CD14-positive monocyte (primary cell): Measurements from ENCODE around the gene SBF2. TPM values are rescaled to one million over a fixed set of nuclear protein-coding genes. Genes with fewer than 3 reads are reported as not detected.

Source experiments
- DNase-seq, 3 donors: peaks; one replicate each; pipeline ENCODE4 v3.0.0-alpha.2; 2011 to 2022
- H2AFZ ChIP-seq: 2 replicates; pipeline ENCODE4 v1.6.0; 2012; ENCODE audit warnings: mild to moderate bottlenecking, low read depth, low read length, inconsistent platforms; ENCODE audit not compliant: insufficient read depth, poor library complexity, severe bottlenecking
- H3K27ac ChIP-seq, 2 donors: 1 replicate in 1 of 2; 2 replicates in 1 of 2; pipeline ENCODE4 v1.5.1; 2012 to 2013; ENCODE audit warnings: low read length in 2 of 2, control low read depth in 1 of 2, inconsistent platforms in 1 of 2, low read depth in 1 of 2, mild to moderate bottlenecking in 1 of 2
- H3K27me3 ChIP-seq, 2 donors: one replicate each; pipeline versions ENCODE4 v1.6.0 to v1.6.1; 2011 to 2013; ENCODE audit warnings: low read length in 2 of 2; ENCODE audit not compliant: control insufficient read depth in 2 of 2, insufficient read depth in 2 of 2
- H3K36me3 ChIP-seq, 2 donors: replicated peaks in 1 of 2; 1 replicate in 1 of 2; 2 replicates in 1 of 2; pipeline versions ENCODE4 v1.5.1 to v1.6.1; 2012 to 2013; ENCODE audit warnings: low read length in 2 of 2, control low read depth in 1 of 2, inconsistent platforms in 1 of 2, mild to moderate bottlenecking in 1 of 2; ENCODE audit not compliant: insufficient read depth in 2 of 2, control insufficient read depth in 1 of 2
- H3K4me1 ChIP-seq, 2 donors: 1 replicate in 1 of 2; 2 replicates in 1 of 2; pipeline versions ENCODE4 v1.5.1 to v1.6.1; 2012 to 2013; ENCODE audit warnings: low read length in 2 of 2, control low read depth in 1 of 2, inconsistent platforms in 1 of 2, mild to moderate bottlenecking in 1 of 2, moderate library complexity in 1 of 2; ENCODE audit not compliant: insufficient read depth in 2 of 2, control insufficient read depth in 1 of 2
- H3K4me2 ChIP-seq: replicated peaks from 2 replicates; pipeline ENCODE3; 2012; ENCODE audit warnings: low read length, moderate library complexity, mild to moderate bottlenecking; ENCODE audit not compliant: poor library complexity, severe bottlenecking; ENCODE audit errors: extremely low read depth
- H3K4me3 ChIP-seq, 3 experiments: fragments of 200-600 bp in 1 of 3; sonication (generic) in 1 of 3; replicated peaks in 1 of 3; 1 replicate in 2 of 3; 2 replicates in 1 of 3; pipeline ENCODE4 v1.5.1; 2011 to 2013; ENCODE audit warnings: low read length in 3 of 3, mild to moderate bottlenecking in 3 of 3, control low read depth in 2 of 3, low read depth in 2 of 3, inconsistent platforms in 1 of 3, moderate library complexity in 1 of 3
- H3K79me2 ChIP-seq: 2 replicates; pipeline ENCODE4 v1.6.0; 2012; ENCODE audit warnings: mild to moderate bottlenecking, control low read depth, inconsistent platforms, low read length, moderate library complexity; ENCODE audit not compliant: insufficient read depth
- H3K9ac ChIP-seq: 2 replicates; pipeline ENCODE4 v1.6.0; 2017; ENCODE audit warnings: low read length, mild to moderate bottlenecking; ENCODE audit not compliant: insufficient read depth, poor library complexity, severe bottlenecking
- H3K9me3 ChIP-seq, 2 donors: replicated peaks in 1 of 2; 1 replicate in 1 of 2; 2 replicates in 1 of 2; pipeline versions ENCODE4 v1.5.1 to v1.6.1; 2012 to 2013; ENCODE audit warnings: low read length in 2 of 2, control low read depth in 1 of 2; ENCODE audit not compliant: control insufficient read depth in 1 of 2, insufficient read depth in 1 of 2
- H4K20me1 ChIP-seq: 2 replicates; pipeline ENCODE4 v1.6.0; 2012; ENCODE audit warnings: mild to moderate bottlenecking, low read length, control low read depth, moderate library complexity; ENCODE audit not compliant: insufficient read depth
- H3K27ac Mint-ChIP-seq, 7 donors: one replicate each; pipeline ENCODE4 v1.8.0; 2020; ENCODE audit warnings: mild to moderate bottlenecking in 7 of 7, mixed read lengths in 7 of 7, moderate library complexity in 6 of 7, inconsistent platforms in 2 of 7
- H3K27me3 Mint-ChIP-seq, 3 donors: one replicate each; pipeline ENCODE4 v1.8.0; 2021 to 2022; ENCODE audit warnings: low read depth in 3 of 3, mild to moderate bottlenecking in 3 of 3, mixed read lengths in 3 of 3, moderate library complexity in 3 of 3, inconsistent platforms in 1 of 3
- H3K36me3 Mint-ChIP-seq, 2 donors: one replicate each; pipeline ENCODE4 v1.8.0; 2020; ENCODE audit warnings: mixed read lengths in 2 of 2, inconsistent platforms in 1 of 2, mild to moderate bottlenecking in 1 of 2
- H3K4me1 Mint-ChIP-seq: one replicate; pipeline ENCODE4 v1.8.0; 2020; ENCODE audit warnings: mild to moderate bottlenecking, mixed read lengths
- H3K4me3 Mint-ChIP-seq, 2 donors: one replicate each; pipeline ENCODE4 v1.8.0; 2020; ENCODE audit warnings: mild to moderate bottlenecking in 2 of 2, mixed read lengths in 2 of 2, moderate library complexity in 1 of 2
- H3K9me3 Mint-ChIP-seq, 7 donors: one replicate each; pipeline ENCODE4 v1.8.0; 2020 to 2022; ENCODE audit warnings: mixed read lengths in 7 of 7, mild to moderate bottlenecking in 6 of 7, moderate library complexity in 6 of 7, inconsistent platforms in 2 of 7
- WGBS: methylation state at CpG from one replicate; pipeline ENCODE4 v1.1.5; 2013; ENCODE audit warnings: missing lambda C conversion rate; ENCODE audit not compliant: insufficient coverage; 5-methylcytosine and 5-hydroxymethylcytosine counted together
- intact Hi-C, 2 donors: fragments of 100-400 bp; cut with micrococcal nuclease; formaldehyde crosslinking; loops; one replicate each; pipeline versions ENCODE4 v1.15.0 to v1.15.1; 2023
- polyA plus RNA-seq, 3 donors: library from polyadenylated mRNA; depleted of rRNA in 1 of 3; unstranded in 2 of 3; stranded (reverse) in 1 of 3; fragments of 300-500 nt in 2 of 3; fragments of >200 nt in 1 of 3; fragmentation: Illumina TruSeq in 2 of 3; gene quantifications; 1 replicate in 2 of 3; 2 replicates in 1 of 3; pipeline ENCODE4 v1.2.3, GENCODE V29; 2012 to 2021
- TF ChIP-seq, protein P1 (sequence below): fragments of 200-600 bp; IDR thresholded peaks from one replicate; pipeline ENCODE4 v1.8.0; 2022; ENCODE audit warnings: antibody characterized with exemption, mild to moderate bottlenecking

SBF2 gene
- polyA plus RNA-seq, 3 donors: 8.9 to 30.7 (median 16.4) TPM

DNA sequence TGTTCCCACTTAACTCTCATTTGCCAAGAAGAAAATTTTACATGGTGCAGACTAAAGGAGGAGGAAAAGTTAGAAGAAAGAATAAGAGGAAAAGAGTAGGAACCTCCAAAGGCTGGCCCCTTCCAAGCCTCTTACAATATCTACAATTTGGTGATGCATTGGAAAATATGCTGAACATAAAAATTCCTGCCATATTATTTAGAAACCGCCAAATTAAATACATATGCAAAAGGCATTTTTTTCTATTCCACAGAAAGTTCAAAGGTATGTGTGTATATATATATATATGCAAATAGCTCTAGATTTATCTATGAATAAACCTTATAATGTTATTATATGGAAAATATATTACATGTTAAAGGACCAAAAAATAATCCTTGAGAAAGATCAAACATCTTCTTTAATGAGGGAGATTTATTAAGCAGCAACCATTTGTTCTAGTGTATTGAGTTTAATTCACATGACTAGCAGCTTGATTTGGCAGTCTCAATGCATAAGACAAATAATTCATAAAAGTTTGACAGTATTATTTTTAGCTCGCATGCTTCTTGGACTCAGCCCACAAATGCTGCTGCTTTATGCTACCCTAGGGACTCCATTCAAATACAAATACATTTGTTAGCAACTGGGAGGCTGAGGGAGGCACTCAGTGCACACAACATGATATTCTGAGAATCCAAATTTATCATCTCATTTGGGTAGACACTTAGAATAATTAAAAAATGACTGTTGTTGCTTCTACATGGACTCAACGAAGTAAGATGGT is 184.9 kb downstream of the SBF2 start:
- Histone ChIP-seq H3K27ac (no peak overlapping the region), H3K36me3 (no peaks in the 10 kb centered on the region), H3K27me3 (no peaks in the 10 kb centered on the region), H3K9ac (no peak overlapping the region), H3K9me3 (no peaks in the 10 kb centered on the region), H3K79me2 (no peaks in the 10 kb centered on the region), H3K4me1 (no peaks in the 10 kb centered on the region), H3K4me3 (no peak overlapping the region), H4K20me1 (peaks cover 39% of the 10 kb centered on the region), H2AFZ (no peak overlapping the region), H3K4me2 (no peak overlapping the region)
- DNase-seq: no peak
- Mint-ChIP-seq H3K27ac (no peak overlapping the region), H3K36me3 (peaks cover 7 to 9% of the 10 kb centered on the region in 2 donors), H3K4me3 (no peak overlapping the region), H3K9me3 (peaks cover 0 to 12% (median 9%) of the 10 kb centered on the region in 7 donors), H3K4me1 (no peaks in the 10 kb centered on the region), H3K27me3 (no peaks in the 10 kb centered on the region)
- intact Hi-C loops: no loop called here
- TF ChIP-seq, protein P1, sequence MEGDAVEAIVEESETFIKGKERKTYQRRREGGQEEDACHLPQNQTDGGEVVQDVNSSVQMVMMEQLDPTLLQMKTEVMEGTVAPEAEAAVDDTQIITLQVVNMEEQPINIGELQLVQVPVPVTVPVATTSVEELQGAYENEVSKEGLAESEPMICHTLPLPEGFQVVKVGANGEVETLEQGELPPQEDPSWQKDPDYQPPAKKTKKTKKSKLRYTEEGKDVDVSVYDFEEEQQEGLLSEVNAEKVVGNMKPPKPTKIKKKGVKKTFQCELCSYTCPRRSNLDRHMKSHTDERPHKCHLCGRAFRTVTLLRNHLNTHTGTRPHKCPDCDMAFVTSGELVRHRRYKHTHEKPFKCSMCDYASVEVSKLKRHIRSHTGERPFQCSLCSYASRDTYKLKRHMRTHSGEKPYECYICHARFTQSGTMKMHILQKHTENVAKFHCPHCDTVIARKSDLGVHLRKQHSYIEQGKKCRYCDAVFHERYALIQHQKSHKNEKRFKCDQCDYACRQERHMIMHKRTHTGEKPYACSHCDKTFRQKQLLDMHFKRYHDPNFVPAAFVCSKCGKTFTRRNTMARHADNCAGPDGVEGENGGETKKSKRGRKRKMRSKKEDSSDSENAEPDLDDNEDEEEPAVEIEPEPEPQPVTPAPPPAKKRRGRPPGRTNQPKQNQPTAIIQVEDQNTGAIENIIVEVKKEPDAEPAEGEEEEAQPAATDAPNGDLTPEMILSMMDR: no peak
- WGBS: no CpG with 5 or more reads among the region's 3 CpGs

DNA sequence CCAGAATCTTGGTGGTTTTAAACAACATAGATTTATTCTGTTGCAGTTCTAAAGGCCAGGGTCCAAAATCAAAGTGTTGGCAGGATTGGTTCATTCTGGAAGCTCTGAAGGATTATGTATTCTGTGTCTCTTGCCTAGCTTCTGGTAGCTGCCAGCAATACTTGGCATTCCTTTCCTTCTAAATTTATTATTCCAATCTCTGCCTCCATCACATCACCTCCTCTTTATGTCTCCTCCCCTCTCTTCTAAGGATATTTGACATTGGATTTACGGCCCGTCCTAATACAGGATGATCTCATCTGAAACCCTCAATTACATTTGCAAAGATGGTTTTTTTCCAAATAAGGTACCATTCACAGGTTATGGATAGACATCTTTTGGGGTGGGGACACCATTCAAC is 186.5 kb downstream of the SBF2 start:
- no peaks in the 10 kb centered on the region for H3K27me3 ChIP-seq
- Mint-ChIP-seq H3K27ac (no peak overlapping the region), H3K4me3 (no peak overlapping the region), H3K36me3 (peaks cover 6 to 10% of the 10 kb centered on the region in 2 donors), H3K9me3 (peaks cover 0 to 12% (median 8%) of the 10 kb centered on the region in 7 donors), H3K27me3 (no peaks in the 10 kb centered on the region), H3K4me1 (no peaks in the 10 kb centered on the region)
- WGBS: no CpG with 5 or more reads among the region's 2 CpGs
- no peaks in the 10 kb centered on the region for H3K36me3 ChIP-seq
- H3K9ac ChIP-seq: no peak overlapping the region
- intact Hi-C loops: no loop called here
- H2AFZ ChIP-seq: no peak overlapping the region
- no peaks in the 10 kb centered on the region for H3K9me3 ChIP-seq
- H3K4me3 ChIP-seq: no peak overlapping the region
- peaks cover 39% of the 10 kb centered on the region for H4K20me1 ChIP-seq
- H3K4me2 ChIP-seq: no peak overlapping the region
- H3K4me1 ChIP-seq: no peaks in the 10 kb centered on the region
- no peaks in the 10 kb centered on the region for H3K79me2 ChIP-seq
- H3K27ac ChIP-seq: no peak overlapping the region
- no peak for DNase-seq
- TF ChIP-seq, protein P1: no peak
